ENCODE results near the gene GJC2. TPM values are rescaled to one million over a fixed set of nuclear protein-coding genes. Genes with fewer than 3 reads are reported as not detected.

The GJC2 gene
- total RNA-seq, 1 experiment from 2014 or later = 0.72 TPM

DNA sequence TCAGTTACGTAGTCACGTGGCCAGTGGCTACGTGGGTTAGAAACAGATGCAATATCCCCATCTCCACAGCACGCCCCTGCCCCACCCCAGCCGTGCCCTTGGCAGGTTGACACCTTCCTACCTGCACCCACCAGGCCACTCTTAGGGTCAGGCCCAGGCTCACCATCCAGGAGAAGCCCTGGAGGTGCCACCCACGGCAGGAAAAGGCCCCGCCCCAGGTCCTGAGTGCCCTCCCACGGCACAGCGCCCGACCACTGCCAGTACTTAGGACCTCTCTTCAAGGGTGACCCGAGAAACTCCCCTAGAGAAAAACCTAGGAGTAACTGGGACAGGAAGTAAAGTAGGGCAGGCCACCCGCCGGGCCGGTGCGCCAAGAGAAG lies 48.1 kb upstream of the GJC2 start (continued):
- TF ChIP-seq NR3C1 (CRISPR knock-in tag; conservative IDR thresholded peaks at IDR 0.05; ENCODE audit: low read depth) (no peak), FOXP4 (CRISPR knock-in tag; IDR thresholded peaks at IDR 0.05) (no peak), ATF6 (CRISPR knock-in tag; IDR thresholded peaks at IDR 0.05) (no peak)
- TF ChIP-seq, protein P1, sequence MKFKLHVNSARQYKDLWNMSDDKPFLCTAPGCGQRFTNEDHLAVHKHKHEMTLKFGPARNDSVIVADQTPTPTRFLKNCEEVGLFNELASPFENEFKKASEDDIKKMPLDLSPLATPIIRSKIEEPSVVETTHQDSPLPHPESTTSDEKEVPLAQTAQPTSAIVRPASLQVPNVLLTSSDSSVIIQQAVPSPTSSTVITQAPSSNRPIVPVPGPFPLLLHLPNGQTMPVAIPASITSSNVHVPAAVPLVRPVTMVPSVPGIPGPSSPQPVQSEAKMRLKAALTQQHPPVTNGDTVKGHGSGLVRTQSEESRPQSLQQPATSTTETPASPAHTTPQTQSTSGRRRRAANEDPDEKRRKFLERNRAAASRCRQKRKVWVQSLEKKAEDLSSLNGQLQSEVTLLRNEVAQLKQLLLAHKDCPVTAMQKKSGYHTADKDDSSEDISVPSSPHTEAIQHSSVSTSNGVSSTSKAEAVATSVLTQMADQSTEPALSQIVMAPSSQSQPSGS (CRISPR knock-in tag; IDR thresholded peaks at IDR 0.05; ENCODE audit: borderline replicate concordance, low read depth) = no peak

- peaks cover 38% of the 10 kb centered on the region for H3K36me3 Mint-ChIP-seq
- H3K4me3 Mint-ChIP-seq = peak overlapping the region; percentile 90
- no peaks in the 10 kb centered on the region for H3K9me3 Mint-ChIP-seq
- ATAC-seq (peak; percentile 38), DNase-seq (ENCODE audit: low spot score) (peak; percentile 51)
- POLR2A ChIA-PET = interaction anchor here (0.6 kb wide), 1 partner anchor 356 kb away, joined by 3 read pairs; a partner anchor contains a TSS
- no peak overlapping the region for H3K27ac Mint-ChIP-seq
- peaks cover 13% of the 10 kb centered on the region for H3K4me1 Mint-ChIP-seq
- TF ChIP-seq NFATC4 (CRISPR knock-in tag; IDR thresholded peaks at IDR 0.05) = no peak
- TF ChIP-seq SP1 (CRISPR knock-in tag; conservative IDR thresholded peaks at IDR 0.05) = 0 out of 2 replicates have a peak, but pooled peaks have one; percentile 23
- no peak for TF ChIP-seq GTF2I (CRISPR knock-in tag; conservative IDR thresholded peaks at IDR 0.05)
- no peak for TF ChIP-seq CREB1 (CRISPR knock-in tag; IDR thresholded peaks at IDR 0.05)
- TF ChIP-seq TEAD1 (CRISPR knock-in tag; IDR thresholded peaks at IDR 0.05) = no peak
- no peak for TF ChIP-seq ZNF317 (CRISPR knock-in tag; IDR thresholded peaks at IDR 0.05; ENCODE audit: borderline replicate concordance, low read depth)
- TF ChIP-seq, protein P2, sequence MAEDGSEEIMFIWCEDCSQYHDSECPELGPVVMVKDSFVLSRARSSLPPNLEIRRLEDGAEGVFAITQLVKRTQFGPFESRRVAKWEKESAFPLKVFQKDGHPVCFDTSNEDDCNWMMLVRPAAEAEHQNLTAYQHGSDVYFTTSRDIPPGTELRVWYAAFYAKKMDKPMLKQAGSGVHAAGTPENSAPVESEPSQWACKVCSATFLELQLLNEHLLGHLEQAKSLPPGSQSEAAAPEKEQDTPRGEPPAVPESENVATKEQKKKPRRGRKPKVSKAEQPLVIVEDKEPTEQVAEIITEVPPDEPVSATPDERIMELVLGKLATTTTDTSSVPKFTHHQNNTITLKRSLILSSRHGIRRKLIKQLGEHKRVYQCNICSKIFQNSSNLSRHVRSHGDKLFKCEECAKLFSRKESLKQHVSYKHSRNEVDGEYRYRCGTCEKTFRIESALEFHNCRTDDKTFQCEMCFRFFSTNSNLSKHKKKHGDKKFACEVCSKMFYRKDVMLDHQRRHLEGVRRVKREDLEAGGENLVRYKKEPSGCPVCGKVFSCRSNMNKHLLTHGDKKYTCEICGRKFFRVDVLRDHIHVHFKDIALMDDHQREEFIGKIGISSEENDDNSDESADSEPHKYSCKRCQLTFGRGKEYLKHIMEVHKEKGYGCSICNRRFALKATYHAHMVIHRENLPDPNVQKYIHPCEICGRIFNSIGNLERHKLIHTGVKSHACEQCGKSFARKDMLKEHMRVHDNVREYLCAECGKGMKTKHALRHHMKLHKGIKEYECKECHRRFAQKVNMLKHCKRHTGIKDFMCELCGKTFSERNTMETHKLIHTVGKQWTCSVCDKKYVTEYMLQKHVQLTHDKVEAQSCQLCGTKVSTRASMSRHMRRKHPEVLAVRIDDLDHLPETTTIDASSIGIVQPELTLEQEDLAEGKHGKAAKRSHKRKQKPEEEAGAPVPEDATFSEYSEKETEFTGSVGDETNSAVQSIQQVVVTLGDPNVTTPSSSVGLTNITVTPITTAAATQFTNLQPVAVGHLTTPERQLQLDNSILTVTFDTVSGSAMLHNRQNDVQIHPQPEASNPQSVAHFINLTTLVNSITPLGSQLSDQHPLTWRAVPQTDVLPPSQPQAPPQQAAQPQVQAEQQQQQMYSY (CRISPR knock-in tag; IDR thresholded peaks at IDR 0.05) = no peak
- 0 out of 2 replicates have a peak, but pooled peaks have one; percentile 11 for TF ChIP-seq FOXP1 (CRISPR knock-in tag; IDR thresholded peaks at IDR 0.05; ENCODE audit: borderline replicate concordance)
- no peak for TF ChIP-seq KAT7 (CRISPR knock-in tag; IDR thresholded peaks at IDR 0.05; ENCODE audit: borderline replicate concordance)
- TF ChIP-seq FOXK1 (CRISPR knock-in tag; IDR thresholded peaks at IDR 0.05) = 0 out of 2 replicates have a peak, but pooled peaks have one; percentile 24
- H3K27me3 Mint-ChIP-seq (ENCODE audit: low read depth) = peaks cover 5% of the 10 kb centered on the region; the same call in 1 of the 2 replicates
- CTCF ChIA-PET = interaction anchor here (0.7 to 1.5 kb wide), 4 partner anchors 20 to 103 kb away, joined by 3 to 14 read pairs (median 7); no protein-coding TSS in a partner anchor
Measured at GRCh38 chr1:228101994-228102790, 47.5 kb upstream of the GJC2 start.
